Motor neuron (in vitro differentiated cells): ENCODE data around the gene KCTD20. TPM values are rescaled to one million over a fixed set of nuclear protein-coding genes. Genes with fewer than 3 reads are reported as not detected.

Experiments
- ATAC-seq, 8 experiments: fragments of 200-7000 bp; cut with Tn5 transposase; replicated peaks in 6 of 8; 2 replicates each; pipeline ENCODE4 v1.8.0; 2021; ENCODE audit warnings: mild to moderate bottlenecking in 8 of 8, moderate library complexity in 8 of 8
- H3K27ac ChIP-seq, 2 donors: fragments of 250-450 bp; sonication (Bioruptor Pico); 2 replicates each; pipeline ENCODE4 v1.9.0; 2021; ENCODE audit warnings: antibody characterized with exemption in 2 of 2, mild to moderate bottlenecking in 2 of 2, moderate library complexity in 1 of 2
- H3K4me1 ChIP-seq, 2 donors: fragments of 250-450 bp; sonication (Bioruptor Pico); replicated peaks in 1 of 2; 2 replicates each; pipeline ENCODE4 v1.6.1; 2021; ENCODE audit warnings: antibody characterized with exemption in 2 of 2, mild to moderate bottlenecking in 2 of 2, moderate library complexity in 1 of 2
- H3K4me3 ChIP-seq, 5 donors: fragments of 250-450 bp; sonication (Bioruptor Pico); 2 replicates each; pipeline ENCODE4 v1.9.0; 2021; ENCODE audit warnings: antibody characterized with exemption in 5 of 5, mild to moderate bottlenecking in 5 of 5, moderate library complexity in 4 of 5
- WGBS, 10 experiments: fragments of 450-650 bp; shearing (Covaris generic); methylation state at CpG; one replicate each; pipeline ENCODE4 v1.0.0; 2022; 5-methylcytosine and 5-hydroxymethylcytosine counted together
- in situ Hi-C, 9 experiments: fragments of 400-800 bp; cut with MboI; loops; one replicate each; pipeline ENCODE4 v1.15.0; 2021; ENCODE audit warnings: low sequenced_read_pairs in 9 of 9, low pct_unique_long_range_greater_than_20kb in 2 of 9; ENCODE audit not compliant: unreplicated experiment in 9 of 9
- total RNA-seq, 8 experiments: library from RNA; unstranded; fragments of 300-600 nt; gene quantifications; 2 replicates each; pipeline versions ENCODE4 v1.2.3 to v1.2.4, GENCODE V29; 2022

Gene KCTD20
- total RNA-seq, 8 experiments from 2014 or later = 27.8 to 68.1 (median 37.1) TPM

GRCh38 chr6:36526066-36526465, 83.3 kb downstream of the KCTD20 start:
- no peak overlapping the region for H3K27ac ChIP-seq
- in situ Hi-C loops = no loop called here
- no peak overlapping the region for H3K4me3 ChIP-seq
- WGBS, 10 experiments = 85 to 100% (median 100%) methylated on average over 1 to 2 of the region's 2 CpGs; no CpG with 5 or more reads in 2 of the 10 experiments
- H3K4me1 ChIP-seq = no peaks in the 10 kb centered on the region
- ATAC-seq = no peak

DNA sequence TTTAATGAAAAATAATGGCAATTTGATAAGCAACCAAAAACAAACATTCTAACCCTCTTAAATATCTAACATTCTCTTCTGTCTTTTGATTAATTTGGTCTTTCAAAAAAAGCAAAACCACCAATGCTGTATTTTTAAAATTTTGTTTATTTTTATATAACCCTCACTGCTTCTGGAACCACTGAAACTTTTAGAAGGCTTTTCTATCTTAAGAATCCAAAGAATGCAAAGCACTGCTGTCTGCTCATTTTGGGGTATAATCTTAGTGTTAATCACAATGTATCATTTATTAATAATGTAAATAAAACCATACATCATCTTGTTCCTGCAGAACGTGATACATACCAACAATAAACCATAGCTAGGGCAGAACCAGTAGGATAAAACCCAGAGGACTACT, 90.5 kb downstream of the KCTD20 start:
- H3K4me3 ChIP-seq = no peak overlapping the region
- in situ Hi-C loops = no loop called here
- ATAC-seq = no peak
- no peak overlapping the region for H3K27ac ChIP-seq
- 67 to 100% (median 93%) methylated on average over 1 of the region's 1 CpG; no CpG with 5 or more reads in 4 of the 10 experiments for WGBS, 10 experiments
- H3K4me1 ChIP-seq = no peaks in the 10 kb centered on the region

- in situ Hi-C loops = no loop called here
- H3K4me1 ChIP-seq = no peaks in the 10 kb centered on the region
- no peak overlapping the region for H3K4me3 ChIP-seq
- 65 to 100% (median 92%) methylated on average over 1 to 3 of the region's 3 CpGs for WGBS, 10 experiments
- H3K27ac ChIP-seq = no peak overlapping the region
- ATAC-seq = no peak
Measured at GRCh38 chr6:36536873-36537547, 94.2 kb downstream of the KCTD20 start.

GRCh38 chr6:36539814-36540568, 97.2 kb downstream of the KCTD20 start:
- in situ Hi-C loops = no loop called here
- WGBS, 10 experiments = 75 to 100% (median 95%) methylated on average over 3 to 4 of the region's 4 CpGs; no CpG with 5 or more reads in 3 of the 10 experiments
- no peak for ATAC-seq
- no peak overlapping the region for H3K27ac ChIP-seq
- peaks cover 6 to 9% of the 10 kb centered on the region in 2 donors for H3K4me1 ChIP-seq
- no peak overlapping the region for H3K4me3 ChIP-seq

Other genes starting within 250 kb of the KCTD20 start
- 10 to 100 TPM in 7 of 8 experiments, 1 to 10 TPM in 1; 8.9 to 32.4 (median 15.9) TPM for gene BRPF3, start 246.3 kb upstream of the KCTD20 start, total RNA-seq
- under 1 TPM in 5 of 8 experiments, not detected in 3; 0.07 to 0.56 (median 0.17) TPM for gene PNPLA1, start 172.9 kb upstream of the KCTD20 start, total RNA-seq
- gene BNIP5, start 106.1 kb upstream of the KCTD20 start, total RNA-seq = under 1 TPM in 5 of 8 experiments, not detected in 3; 0.05 to 0.45 (median 0.14) TPM
- gene ETV7, start 55.3 kb upstream of the KCTD20 start, total RNA-seq = 10 to 100 TPM in 1 of 8 experiments, 1 to 10 TPM in 1, under 1 TPM in 4, not detected in 2; 0.29 to 10.8 (median 0.41) TPM
- under 1 TPM; 0.05 to 0.87 (median 0.30) TPM for gene PXT1, start 146 bp upstream of the KCTD20 start, total RNA-seq
- 10 to 100 TPM; 15.1 to 42.3 (median 24.4) TPM for gene STK38, start 104.5 kb downstream of the KCTD20 start, total RNA-seq
- gene SRSF3, start 151.4 kb downstream of the KCTD20 start, total RNA-seq = 100 to 1,000 TPM; 105 to 374 (median 181) TPM
- gene CDKN1A, start 235.7 kb downstream of the KCTD20 start, total RNA-seq = 100 to 1,000 TPM in 5 of 8 experiments, 10 to 100 TPM in 3; 45.7 to 896 (median 172) TPM